Endothelial cell (in vitro differentiated cells): ENCODE measurements around the gene PLXNC1. TPM values are rescaled to one million over a fixed set of nuclear protein-coding genes. Genes with fewer than 3 reads are reported as not detected.

Experiments used
- DNase-seq: peaks from one replicate; pipeline ENCODE4 v3.0.0; 2021; ENCODE audit warnings: low spot score
- H3K27ac Mint-ChIP-seq: one replicate; pipeline ENCODE4 v1.8.0; 2021; ENCODE audit warnings: mixed read lengths, inconsistent platforms; ENCODE audit not compliant: unreplicated experiment
- H3K27me3 Mint-ChIP-seq: one replicate; pipeline ENCODE4 v1.8.0; 2021; ENCODE audit warnings: mild to moderate bottlenecking, moderate library complexity, mixed read lengths, inconsistent platforms; ENCODE audit not compliant: unreplicated experiment
- H3K36me3 Mint-ChIP-seq: one replicate; pipeline ENCODE4 v1.8.0; 2021; ENCODE audit warnings: mild to moderate bottlenecking, low read depth, mixed read lengths, inconsistent platforms; ENCODE audit not compliant: unreplicated experiment
- H3K4me1 Mint-ChIP-seq: one replicate; pipeline ENCODE4 v1.8.0; 2021; ENCODE audit warnings: mild to moderate bottlenecking, mixed read lengths, inconsistent platforms; ENCODE audit not compliant: unreplicated experiment
- H3K4me3 Mint-ChIP-seq: one replicate; pipeline ENCODE4 v1.8.0; 2021; ENCODE audit warnings: mild to moderate bottlenecking, mixed read lengths, inconsistent platforms; ENCODE audit not compliant: unreplicated experiment
- H3K9me3 Mint-ChIP-seq: one replicate; pipeline ENCODE4 v1.8.0; 2021; ENCODE audit warnings: mixed read lengths, inconsistent platforms; ENCODE audit not compliant: unreplicated experiment
- CTCF ChIP-seq: fragments of 200-600 bp; sonication (generic); IDR thresholded peaks from one replicate; pipeline ENCODE4 v1.5.0; 2021; ENCODE audit warnings: antibody characterized with exemption; ENCODE audit not compliant: unreplicated experiment
- total RNA-seq: library from RNA; stranded (reverse); fragmentation: NEBNext Ultra II Directional; extraction: Animal tissue kit (Norgen Biotek cat#: 25700); gene quantifications from one replicate; pipeline ENCODE4 v1.2.1, GENCODE V29; 2021; ENCODE audit not compliant: unreplicated experiment

Gene PLXNC1
- total RNA-seq, 1 donor from 2014 or later, result 1.1 TPM

- peak; percentile 81 for DNase-seq
- H3K27ac Mint-ChIP-seq, result no peak overlapping the region
- TF ChIP-seq CTCF, result peak; percentile 68
- H3K4me3 Mint-ChIP-seq, result peak overlapping the region; percentile 88
- H3K4me1 Mint-ChIP-seq, result peaks cover 27% of the 10 kb centered on the region
- H3K9me3 Mint-ChIP-seq, result no peaks in the 10 kb centered on the region
- H3K27me3 Mint-ChIP-seq, result peaks cover 9% of the 10 kb centered on the region
- H3K36me3 Mint-ChIP-seq, result no peaks in the 10 kb centered on the region
These were observed 46.4 kb upstream of the PLXNC1 start for GRCh38 chr12:94101738-94102660.

GRCh38 chr12:94103986-94104385, 44.4 kb upstream of the PLXNC1 start:
- Mint-ChIP-seq H3K27ac (no peak overlapping the region), H3K4me3 (no peak overlapping the region), H3K27me3 (peaks cover 11% of the 10 kb centered on the region), H3K36me3 (no peaks in the 10 kb centered on the region), H3K9me3 (no peaks in the 10 kb centered on the region), H3K4me1 (peaks cover 27% of the 10 kb centered on the region)
- TF ChIP-seq CTCF, result no peak
- no peak for DNase-seq

- Mint-ChIP-seq H3K27me3 (peaks cover 11% of the 10 kb centered on the region), H3K4me1 (peaks cover 13% of the 10 kb centered on the region), H3K4me3 (no peak overlapping the region), H3K9me3 (no peaks in the 10 kb centered on the region), H3K36me3 (no peaks in the 10 kb centered on the region), H3K27ac (no peak overlapping the region)
- no peak for TF ChIP-seq CTCF
- DNase-seq, result no peak
These were observed 40.5 kb upstream of the PLXNC1 start for GRCh38 chr12:94107910-94108309.

GRCh38 chr12:94109160-94109559, 39.2 kb upstream of the PLXNC1 start:
- H3K27me3 Mint-ChIP-seq, result peaks cover 14% of the 10 kb centered on the region
- no peak overlapping the region for H3K27ac Mint-ChIP-seq
- H3K4me3 Mint-ChIP-seq, result no peak overlapping the region
- no peak for TF ChIP-seq CTCF
- no peaks in the 10 kb centered on the region for H3K36me3 Mint-ChIP-seq
- DNase-seq, result no peak
- peaks cover 13% of the 10 kb centered on the region for H3K4me1 Mint-ChIP-seq
- no peaks in the 10 kb centered on the region for H3K9me3 Mint-ChIP-seq

- Mint-ChIP-seq H3K27ac (no peak overlapping the region), H3K9me3 (no peaks in the 10 kb centered on the region), H3K4me3 (no peak overlapping the region), H3K27me3 (peaks cover 14% of the 10 kb centered on the region), H3K36me3 (no peaks in the 10 kb centered on the region), H3K4me1 (peaks cover 6% of the 10 kb centered on the region)
- TF ChIP-seq CTCF, result no peak
- no peak for DNase-seq
These were observed 38.1 kb upstream of the PLXNC1 start for GRCh38 chr12:94110258-94110657.
